Measurements from ENCODE around the gene CD4.
A peak's percentile ranks its signal among the peaks of the same experiment; 100 is the strongest.
"Not testable (repeated sequence)": the region's sequence is repeated elsewhere in the genome, so short reads cannot be mapped to it uniquely, and the experiment has no call there.

CD4 gene

GRCh38 chr12:6788972-6789924 is at the start of gene CD4:
TSS of gene CD4 (plus strand) at chr12:6789528. CDS start at chr12:6800139, 10,611 bp downstream.
- DNase-seq, result no peak

DNA sequence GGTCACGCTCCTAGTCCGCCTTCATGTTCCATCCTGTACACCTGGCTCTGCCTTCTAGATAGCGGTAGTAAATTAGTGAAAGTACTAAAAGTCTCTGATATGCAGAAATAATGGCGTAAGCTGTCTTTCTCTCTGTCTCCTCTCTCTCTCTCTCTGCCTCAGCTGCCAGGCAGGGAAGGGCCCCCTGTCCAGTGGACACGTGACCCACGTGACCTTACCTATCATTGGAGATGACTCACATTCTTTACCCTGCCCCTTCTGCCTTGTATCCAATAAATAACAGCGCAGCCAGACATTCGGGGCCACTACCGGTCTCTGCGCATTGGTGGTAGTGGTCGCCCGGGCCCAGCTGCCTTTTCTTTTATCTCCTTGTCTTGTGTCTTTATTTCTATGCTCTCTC is 47.2 kb upstream of the CD4 start:
- not testable (repeated sequence) for DNase-seq

DNA sequence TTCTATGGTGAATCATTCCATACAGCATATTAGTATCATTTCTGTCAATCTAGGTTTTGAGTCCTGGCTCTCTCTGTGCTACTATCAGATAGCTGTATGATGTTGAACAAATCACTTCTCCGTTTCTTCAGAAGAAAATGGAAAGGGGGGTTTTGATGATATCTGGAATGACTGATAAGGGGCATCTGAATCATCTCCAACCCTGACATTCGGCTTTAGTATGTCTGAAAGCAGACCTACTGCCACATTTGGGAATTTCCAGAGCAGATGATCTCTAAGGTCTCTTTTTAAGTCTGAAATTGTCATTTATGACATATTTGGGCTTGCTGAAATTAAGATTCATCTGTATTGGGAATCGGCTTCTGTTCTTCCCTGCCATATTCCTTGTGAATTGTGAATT is 46.5 kb upstream of the CD4 start:
- DNase-seq, result no peak

DNA sequence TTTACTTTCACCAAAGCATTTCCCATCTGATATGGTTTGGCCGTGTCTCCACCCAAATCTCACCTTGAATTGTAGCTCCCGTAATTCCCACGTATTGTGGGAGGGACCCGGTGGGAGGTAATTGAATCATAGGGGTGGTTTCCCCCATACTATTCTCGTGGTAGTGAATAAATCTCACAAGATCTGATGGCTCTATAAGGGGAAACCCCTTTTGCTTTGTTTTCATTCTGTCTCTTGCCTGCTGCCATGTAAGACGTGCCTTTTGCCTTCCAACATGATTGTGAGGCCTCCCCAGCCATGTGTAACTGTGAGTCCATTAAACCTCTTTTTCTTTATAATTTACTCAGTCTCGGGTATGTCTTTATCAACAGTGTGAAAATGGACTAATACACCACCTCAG is 46.0 kb upstream of the CD4 start:
- DNase-seq, result not testable (repeated sequence)

GRCh38 chr12:6745741-6746525 is 43.4 kb upstream of the CD4 start:
- DNase-seq, result no peak

DNA sequence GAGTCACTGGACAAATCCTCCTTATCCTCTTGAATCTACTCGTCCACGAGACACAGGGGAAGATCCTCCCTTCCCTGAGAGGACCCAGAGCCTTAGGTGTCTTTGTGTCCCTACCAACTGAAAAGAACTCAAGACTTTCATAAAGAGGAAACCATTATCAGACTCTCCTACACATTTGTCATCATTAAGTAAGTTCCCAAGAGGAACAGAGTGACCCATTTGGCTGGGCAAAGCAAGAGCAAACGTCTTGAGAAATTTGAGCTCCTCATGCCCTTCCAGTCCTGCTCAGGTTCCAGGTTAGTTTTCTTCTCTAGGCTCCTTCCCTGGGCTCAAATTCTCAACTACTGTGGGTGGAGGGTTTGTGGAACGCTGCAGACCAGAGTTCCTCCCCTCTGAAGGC is 42.1 kb upstream of the CD4 start:
- DNase-seq, result no peak

DNA sequence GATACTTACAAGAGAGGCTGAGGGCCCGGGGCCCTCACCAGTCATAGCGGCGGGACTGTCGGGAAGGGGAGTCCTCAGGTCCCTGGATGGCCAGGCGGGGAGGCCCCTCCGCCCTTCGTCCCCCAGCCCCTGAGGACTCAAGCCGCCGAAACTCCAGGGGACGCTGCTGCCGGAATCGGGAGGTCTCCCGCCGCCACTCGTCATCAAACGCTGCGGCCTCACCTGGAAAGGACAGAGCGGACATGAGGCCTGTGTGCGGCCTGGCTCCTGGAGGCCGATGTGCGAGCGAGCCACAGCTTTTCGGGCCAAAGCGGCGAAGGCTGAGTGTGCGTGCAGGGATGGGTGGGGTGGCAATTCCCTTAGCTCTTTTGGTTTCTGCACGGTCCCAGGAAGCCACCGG is 40.6 kb upstream of the CD4 start:
- DNase-seq, result no peak

GRCh38 chr12:6750506-6750905 is 38.8 kb upstream of the CD4 start:
- DNase-seq, result no peak

DNA sequence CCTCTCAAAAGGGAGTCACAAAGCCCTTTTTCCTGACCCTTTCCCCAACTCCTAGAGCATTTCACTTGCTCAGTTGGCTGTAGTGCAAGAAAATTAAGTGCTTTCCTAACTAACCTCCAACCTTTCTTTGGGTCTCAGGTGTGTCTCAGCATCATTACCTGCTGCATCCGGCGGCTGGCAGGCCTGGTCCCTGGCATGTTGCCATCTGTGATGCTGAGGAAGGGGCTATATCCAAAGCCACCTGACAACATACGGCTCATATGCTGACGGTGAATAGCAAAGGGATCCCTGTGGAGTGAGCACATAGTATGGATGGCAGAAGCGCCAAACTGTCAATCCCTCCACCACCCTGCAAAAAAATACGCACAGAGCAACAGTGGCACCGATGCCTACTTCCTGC is 37.6 kb upstream of the CD4 start:
- no peak for DNase-seq

- no peak for DNase-seq
Measured at GRCh38 chr12:6752167-6752920, 37.0 kb upstream of the CD4 start.

DNA sequence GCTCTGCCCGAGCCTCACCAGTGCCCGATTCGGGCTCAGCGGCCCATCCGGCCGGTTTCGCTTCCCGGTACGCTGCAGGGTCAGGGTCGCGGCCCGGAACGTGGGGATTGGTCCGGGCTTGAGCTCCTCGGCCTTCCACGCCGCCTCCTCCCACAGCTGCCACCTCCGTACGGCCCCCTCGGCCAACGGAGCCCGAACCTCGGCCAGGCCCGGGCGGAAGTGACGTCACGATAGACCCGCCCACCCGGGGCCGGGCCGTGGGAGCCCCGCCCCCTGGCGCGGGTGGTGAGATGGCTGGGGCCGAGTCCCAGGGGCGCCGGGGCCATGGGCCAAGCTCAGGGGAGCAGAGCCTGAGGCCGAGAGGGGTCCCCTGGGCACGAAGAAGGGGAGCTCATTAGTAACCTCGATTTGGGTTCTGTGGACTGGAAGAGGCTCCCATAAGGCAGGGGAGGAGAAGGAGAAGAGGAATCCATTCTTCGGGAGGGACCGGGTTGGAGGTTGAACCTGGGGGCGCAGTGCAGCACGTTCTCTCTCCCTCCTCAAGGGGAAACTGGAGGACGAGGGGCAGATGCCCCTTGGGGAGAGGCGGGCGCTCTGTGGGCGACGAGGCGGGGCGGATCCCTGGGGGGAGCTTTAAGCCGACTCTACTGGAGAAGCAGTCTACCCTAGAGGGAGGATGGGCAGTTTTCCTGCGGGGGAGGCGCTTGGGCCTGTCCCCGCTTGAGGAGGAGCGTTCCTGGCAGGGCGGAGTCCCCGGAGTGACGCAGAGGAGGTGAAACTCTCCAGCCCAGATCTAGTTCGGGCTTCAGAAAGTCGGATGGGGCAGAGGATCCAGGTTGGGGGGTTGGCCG is 36.2 kb upstream of the CD4 start, which contains the start of gene MLF2:
TSS of gene MLF2 (minus strand) at position 221 of the 851 bp plus-strand sequence. CDS start 807 bp downstream, outside the sequence.
- peak; percentile 99 for DNase-seq

DNA sequence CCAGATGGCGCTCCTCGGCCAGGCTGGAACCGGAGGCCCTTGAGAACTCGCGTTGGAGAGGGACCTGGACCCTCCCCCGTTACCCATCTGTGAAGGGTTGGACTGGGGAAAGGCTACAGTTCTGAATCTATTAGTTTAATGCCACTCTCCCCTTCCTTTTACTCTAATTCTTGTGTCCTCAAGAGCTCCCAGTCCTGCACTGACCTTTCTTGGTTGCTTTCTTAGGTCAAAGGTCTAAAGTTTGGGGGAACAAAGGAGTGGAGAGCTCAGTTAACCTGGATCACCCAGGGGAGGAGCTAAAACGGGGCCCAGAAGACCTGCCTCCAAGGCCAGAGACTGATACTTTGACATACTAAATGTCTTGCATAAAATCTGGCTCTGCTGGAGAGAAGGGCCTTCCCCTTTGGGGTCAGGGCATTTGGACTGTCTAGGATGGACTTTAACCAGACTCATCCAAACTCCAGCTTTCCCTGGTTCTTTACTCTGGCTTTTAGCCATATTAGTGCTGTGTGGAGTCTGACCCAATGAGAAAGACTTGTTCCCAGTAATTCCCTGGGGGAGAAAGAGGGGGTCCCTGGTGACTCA is 35.5 kb upstream of the CD4 start:
- DNase-seq, result no peak

GRCh38 chr12:6754411-6754810 is 34.9 kb upstream of the CD4 start:
- DNase-seq, result no peak

GRCh38 chr12:6757028-6757690 is 32.2 kb upstream of the CD4 start:
- no peak for DNase-seq

DNA sequence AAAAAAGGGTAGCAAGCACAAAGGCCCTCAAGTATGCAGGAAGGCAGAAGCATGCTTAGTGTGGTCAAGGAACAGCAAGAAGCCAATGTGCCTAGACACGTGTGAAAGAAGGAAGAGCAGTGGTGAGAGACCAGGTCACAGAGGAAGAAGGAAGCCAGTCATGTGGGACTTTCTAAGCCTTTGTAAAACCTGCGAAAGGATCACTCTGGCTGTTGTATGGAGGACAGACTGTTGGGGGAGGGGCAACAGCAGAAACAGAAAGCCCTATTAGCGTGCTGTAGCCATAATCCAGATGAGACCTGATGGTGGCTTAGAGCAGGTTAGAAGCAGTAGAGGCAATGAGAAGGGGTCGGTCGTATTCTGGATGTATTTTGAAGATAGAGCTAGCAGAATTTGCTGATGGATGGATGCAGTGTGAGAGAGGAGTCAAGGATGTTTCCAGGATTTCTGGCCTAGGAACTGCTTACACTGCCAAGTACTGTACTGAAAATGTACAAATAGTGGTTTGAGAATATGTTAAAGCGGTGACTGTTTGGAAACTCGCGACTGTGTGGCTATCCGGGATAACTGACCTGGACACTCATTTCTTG is 30.7 kb upstream of the CD4 start:
- DNase-seq, result no peak

GRCh38 chr12:6759741-6760140 is 29.6 kb upstream of the CD4 start:
- DNase-seq, result no peak

GRCh38 chr12:6763380-6763779 is 25.9 kb upstream of the CD4 start:
- no peak for DNase-seq

- DNase-seq, result no peak
Measured at GRCh38 chr12:6764011-6764828, 25.1 kb upstream of the CD4 start.

GRCh38 chr12:6765048-6765633 is 24.2 kb upstream of the CD4 start:
- no peak for DNase-seq

Data from activated CD8-positive, alpha-beta memory T cell treated with anti-CD3 and anti-CD28 coated beads for 24 hours (primary cell).